ENCODE results near the gene ANKRD34A.

The ANKRD34A gene

DNA sequence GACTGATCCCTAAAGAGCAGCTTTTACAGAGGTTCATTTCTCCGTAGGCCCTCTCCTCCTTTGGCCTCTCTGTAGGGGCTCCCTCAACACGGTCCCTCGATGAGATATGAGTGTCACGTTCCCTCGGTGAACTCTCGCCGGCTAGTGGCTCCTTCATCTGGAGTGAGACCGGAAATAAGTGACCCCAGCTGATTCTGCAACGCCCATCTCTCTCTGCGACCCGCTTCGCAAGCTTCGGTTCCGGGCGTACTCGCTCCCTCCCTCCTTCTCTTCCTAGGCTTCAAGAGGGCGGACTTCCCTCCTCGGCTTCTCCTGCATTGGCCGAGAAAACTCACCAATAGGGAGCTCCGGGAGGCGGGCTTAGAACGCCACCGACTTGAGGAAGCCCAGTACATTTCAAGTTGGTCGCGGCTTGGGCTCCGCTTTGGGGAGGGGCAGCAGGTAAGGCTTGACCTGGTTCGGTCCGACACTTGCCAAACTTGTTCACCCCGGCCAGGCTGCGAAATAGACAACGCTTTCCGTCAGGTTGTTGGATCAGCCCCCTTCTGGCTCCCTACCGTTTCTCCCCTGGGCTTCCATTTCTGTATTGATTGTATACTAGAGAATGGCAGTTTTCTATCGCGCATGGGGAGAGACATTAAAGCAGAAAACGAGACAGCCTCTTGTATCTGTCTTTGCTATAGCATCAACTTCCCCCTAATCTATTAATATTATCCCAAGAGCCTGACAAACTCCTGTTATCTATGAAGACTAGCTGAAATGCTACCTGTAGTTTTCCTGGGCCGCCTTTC, at the start of gene ANKRD34A, which contains the start of gene POLR3GL:
TSS of gene ANKRD34A (minus strand) at position 248 of the 791 bp plus-strand sequence. CDS start 2,816 bp downstream, outside the sequence.
TSS of gene POLR3GL (plus strand) at position 363 of the 791 bp plus-strand sequence. CDS start 10,176 bp downstream, outside the sequence.
- DNase-seq (ENCODE audit: low spot score) = peak; percentile 95

DNA sequence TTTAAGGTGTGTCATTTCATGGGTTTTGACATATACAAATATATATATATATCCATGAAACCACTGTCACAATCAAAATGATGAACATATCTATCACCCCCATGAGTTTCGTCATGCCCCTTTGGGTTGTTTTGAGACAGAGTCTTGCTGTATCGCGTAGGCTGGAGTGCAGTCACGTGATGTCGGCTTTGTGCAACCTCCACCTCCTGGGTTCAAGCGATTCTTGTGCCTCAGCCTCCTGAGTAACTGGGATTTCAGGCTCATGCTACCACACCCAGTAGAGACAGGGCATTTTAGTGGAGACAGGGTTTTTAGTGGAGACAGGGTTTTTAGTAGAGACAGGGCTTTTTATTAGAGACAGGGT, 49.2 kb upstream of the ANKRD34A start:
- DNase-seq (ENCODE audit: low spot score) = no peak

DNA sequence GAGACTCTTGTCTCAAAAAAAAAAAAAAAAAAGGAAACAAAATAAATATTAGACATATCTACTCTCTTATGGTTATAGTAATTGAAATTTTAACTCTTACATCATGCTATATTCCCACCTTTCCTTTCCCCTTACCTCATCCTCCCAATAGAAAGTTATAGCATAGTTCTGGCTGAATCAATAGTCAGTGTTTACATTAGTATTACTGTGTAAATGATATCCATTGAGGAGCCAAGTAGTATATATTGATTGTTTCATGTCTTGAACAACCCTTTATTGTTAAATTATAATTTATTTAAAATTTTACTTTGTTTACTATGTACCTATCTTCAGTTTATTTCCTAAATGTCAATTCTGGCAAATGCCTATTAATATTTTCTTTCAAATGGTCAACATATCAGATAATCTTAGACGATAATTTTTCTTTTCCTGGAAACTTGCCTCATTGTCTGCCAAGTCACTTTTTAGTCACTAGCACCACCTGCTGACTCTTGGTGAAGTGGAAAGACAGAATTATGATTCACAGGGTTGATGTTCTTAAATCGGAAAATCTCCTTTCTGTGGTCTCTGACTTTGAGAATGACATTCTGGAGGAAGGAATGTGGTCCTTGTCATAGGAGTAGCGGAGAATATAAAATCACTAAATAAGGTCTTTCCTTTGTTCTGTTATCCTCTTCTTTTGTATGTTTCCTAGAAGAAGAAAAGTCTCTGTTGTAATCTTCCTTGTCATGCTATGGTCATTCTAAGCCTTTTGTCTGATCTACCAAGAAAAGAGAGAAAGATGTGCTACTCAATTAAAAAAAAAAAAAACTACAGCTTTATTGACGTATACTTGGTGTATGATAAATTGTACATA, 48.6 kb upstream of the ANKRD34A start:
- peak; percentile 79 for DNase-seq (ENCODE audit: low spot score)

DNA sequence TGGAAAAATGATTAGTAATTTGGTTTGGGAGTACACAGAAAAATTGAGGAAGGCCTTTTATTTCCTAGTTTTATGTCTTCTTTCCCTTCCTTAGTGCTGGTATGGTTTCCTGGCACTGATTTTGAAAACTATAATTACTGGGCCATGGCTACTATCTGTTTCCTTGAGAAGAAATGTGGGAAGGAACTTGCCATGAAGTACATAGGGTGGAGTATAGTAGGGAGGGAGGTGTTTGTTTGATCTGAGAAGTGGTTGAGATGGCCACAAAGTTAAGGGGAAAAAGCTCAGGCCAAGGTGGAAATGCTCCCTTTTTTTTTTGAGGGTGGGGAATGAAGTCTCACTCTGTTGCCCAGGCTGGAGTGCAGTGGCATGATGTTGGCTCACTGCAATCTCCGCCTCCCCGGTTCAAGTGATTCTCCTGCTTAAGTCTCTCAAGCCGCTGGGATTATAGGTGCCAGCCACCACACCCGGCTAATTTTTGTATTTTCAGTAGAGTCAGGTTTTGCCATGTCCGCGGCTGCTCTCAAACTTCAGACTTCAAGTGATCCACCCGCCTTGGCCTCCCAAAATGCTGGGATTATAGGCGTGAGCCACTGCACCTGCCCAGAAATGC, 45.9 kb upstream of the ANKRD34A start:
- DNase-seq (ENCODE audit: low spot score) = no peak

DNA sequence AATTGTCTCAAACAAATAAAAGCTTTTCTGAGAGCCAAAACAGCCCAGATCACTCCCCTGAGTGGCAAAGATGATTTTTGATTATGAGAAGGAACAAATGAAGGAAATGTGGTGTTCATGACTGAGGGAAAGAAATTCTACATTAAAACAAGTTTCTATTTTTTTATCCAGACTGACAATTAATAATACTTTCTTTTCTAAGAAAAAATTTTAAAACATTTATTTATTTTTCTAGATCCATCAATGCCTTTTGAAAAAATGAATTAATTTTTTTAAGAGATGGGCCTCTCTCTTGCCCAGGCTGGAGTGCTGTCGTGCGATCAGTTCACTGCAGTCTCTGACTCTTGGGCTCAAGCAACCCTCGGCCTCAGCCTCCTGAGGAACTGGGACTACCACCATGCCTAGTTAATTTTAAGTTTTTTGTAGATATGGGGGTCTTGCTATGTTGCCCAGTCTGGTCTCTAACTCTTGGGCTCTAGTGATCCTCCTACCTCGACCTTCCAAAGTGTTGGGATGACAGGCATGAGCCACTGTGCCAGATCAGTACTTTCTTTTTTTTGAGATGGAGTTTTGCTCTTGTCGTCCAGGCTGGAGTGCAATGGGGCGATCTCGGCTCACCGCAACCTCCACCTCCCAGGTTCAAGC, 43.2 kb upstream of the ANKRD34A start:
- no peak for DNase-seq (ENCODE audit: low spot score)

DNA sequence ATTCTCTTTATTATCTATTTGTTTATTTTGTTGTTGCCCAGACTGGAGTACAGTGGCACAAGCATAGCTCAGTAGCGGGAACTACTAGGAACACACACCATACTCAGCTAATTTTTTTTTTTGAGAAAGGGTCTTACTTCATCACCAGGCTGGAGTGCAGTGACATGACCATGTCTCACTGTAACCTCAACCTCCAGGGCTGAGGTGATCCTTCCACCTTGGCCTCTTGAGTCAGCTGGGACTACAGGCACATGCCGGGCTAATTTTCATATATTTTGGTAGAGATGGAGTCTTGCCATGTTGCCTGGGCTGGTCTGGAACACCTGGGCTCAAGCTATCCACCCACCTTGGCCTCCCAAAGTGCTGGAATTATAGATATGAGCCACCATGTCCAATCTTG, 37.3 kb upstream of the ANKRD34A start:
- no peak for DNase-seq (ENCODE audit: low spot score)

DNA sequence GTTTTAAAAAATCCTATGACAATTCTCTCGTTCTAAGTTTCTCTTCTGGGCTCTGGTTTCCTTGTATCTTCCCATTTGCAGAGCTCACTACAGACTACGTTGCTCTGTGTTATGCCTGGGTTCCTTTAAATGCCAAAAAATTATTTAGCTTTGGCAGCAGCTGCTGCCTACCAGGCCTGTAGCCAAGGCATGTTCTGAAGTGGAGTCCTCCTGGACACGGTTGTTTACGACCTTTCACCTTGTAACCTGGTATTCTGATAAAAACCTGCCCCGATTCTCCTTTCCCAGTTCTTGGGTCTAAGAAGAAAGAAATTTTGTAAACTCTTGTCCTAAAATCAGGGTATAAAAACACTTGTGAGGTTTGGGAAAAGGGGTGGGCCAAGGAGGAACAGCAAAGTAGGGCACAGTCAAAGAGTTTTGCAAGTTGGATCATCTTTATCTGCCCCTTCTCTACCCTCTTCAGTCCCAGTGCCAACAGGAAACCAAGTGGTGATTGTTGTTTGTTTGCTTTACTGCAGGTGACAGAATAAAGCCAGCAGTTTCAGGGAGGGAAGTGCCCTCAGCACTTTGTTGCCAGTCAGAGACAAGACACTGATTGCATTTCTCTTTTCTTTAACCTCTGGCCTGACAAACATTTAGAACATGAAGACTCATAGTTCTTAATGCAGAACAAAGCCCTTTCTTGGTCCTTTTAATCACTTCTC, 35.1 kb upstream of the ANKRD34A start:
- DNase-seq (ENCODE audit: low spot score) = no peak

DNA sequence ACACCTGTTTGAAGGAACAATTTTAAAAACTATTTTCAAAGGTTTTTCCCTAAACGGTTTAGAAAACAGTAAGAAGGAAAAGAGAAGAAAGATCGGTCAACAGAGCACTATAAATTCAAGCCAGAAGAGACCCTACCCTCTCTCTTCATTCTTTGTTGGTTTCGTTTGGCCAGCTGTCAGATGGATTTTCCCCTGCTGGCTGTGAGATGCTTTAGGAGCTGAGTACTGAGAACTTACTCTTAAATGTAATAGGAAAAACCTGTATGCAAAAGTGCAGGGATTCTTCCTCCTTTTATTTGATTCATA, 33.3 kb upstream of the ANKRD34A start:
- peak; percentile 58 for DNase-seq (ENCODE audit: low spot score)

DNA sequence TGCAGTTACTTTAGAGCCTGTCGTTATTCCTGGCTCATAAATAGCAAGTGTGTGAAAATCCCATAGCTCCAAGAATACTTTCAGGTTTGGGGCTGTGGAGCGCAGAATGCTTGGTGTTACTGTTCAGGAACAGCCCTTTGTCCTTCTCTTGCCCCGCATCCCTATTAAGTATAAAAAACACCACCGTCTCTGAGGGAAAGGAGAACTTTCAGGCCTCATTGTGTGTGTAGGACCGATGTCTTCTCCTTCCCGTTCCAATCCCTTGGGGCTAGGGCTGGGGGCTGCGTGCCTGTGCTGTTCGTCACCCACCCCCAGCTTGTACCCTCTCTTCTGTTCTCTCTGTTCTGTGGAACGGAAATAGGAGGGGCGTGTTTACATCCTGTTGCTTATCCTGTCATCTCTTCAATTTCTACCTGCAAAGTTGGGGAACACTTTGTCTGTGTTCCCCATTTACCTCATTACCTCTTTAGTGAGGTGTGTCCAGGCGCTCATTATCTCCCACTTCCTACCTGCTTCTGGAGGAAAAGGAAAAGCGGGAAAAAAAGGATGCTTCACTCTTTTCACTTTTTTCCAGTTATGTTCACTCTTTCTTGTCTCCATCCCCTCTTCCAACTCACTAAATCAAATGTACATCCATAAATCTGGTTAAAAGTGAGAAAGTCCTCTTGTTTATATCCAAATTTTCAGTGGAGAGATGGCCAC, 32.8 kb upstream of the ANKRD34A start:
- no peak for DNase-seq (ENCODE audit: low spot score)

DNA sequence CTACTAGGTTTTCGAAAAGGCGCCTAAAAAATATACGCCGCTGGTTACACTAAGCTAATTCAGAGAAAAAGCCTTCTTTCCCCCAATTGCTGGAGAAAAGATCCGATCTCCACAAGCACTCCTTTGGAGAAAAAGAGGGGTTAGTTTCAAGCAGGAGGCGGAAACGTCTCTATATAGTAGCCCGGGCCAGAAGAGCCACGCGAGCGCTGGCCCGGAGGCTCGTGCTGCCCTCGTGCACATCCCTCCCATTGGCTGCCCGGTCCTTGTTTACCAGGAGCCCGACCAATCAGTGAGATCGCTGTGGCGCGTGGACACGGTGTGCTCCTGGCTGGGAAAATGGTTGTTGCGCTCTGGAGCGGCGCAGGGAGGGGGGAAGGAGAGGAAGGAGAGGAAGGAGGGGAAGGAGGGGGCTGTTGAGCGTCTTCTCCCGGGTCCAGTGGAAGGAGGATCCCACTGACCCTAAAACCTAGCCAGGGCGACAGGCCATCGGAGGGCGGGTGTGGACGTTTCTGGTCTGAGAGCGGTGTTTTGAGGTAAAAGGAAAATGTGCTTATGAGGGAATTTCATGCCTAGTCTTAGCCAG, 32.1 kb upstream of the ANKRD34A start, which contains the start of gene TXNIP:
TSS of gene TXNIP (minus strand) at position 147 of the 583 bp plus-strand sequence. CDS start 313 bp downstream, outside the sequence.
- DNase-seq (ENCODE audit: low spot score) = peak; percentile 99

DNA sequence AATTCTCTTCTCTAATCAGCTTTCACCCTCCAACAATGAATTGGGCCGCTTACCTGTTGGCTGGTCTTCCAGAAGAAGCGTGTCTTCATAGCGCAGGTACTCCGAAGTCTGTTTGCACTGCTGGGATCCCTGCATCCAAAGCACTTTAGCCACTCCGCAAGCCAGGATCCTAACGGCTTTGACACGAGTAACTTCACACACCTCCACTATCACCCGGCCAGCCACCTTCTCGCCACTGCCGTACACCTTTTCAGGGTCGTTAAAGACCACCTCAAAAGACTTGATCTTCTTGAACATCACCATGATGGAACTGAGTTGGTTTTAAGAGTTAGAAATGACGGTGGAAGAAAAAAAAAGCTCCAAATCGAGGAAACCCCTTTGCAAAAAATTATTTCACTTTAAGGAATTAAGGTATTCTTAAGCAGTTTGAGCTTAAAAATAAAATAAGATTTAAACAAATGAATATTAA, 31.6 kb upstream of the ANKRD34A start:
- peak; percentile 79 for DNase-seq (ENCODE audit: low spot score)

DNA sequence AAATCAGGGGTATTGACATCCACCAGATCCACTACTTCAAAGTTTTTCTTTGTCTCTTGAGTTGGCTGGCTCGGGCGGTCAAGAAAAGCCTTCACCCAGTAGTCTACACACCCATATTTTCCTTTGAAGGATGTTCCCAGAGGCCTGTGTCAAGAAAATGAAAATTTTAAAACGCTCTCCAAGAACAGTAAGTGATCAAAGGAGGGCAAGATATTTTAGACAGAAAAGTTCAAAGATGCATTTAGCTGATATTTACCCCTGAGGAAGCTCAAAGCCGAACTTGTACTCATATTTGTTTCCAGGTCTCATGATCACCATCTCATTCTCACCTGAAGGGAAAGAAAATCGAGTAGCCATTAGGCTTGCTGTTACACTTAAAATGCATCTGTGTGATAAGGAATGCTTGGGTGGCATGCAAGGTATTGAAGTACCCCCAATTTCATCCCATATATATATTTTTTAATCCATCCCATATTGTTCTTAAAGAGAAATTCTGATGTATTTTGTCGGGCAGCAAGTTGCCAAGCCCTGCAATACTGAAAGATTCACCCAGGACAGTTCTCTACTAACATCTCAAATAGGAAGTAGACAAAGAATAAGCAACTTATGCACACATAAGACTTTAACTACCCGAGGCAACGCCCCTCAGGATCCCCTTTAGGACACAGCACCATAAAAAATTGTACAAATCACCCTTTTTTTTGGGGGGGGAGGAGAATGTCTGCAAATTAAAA, 30.9 kb upstream of the ANKRD34A start:
- DNase-seq (ENCODE audit: low spot score) = peak; percentile 70

DNA sequence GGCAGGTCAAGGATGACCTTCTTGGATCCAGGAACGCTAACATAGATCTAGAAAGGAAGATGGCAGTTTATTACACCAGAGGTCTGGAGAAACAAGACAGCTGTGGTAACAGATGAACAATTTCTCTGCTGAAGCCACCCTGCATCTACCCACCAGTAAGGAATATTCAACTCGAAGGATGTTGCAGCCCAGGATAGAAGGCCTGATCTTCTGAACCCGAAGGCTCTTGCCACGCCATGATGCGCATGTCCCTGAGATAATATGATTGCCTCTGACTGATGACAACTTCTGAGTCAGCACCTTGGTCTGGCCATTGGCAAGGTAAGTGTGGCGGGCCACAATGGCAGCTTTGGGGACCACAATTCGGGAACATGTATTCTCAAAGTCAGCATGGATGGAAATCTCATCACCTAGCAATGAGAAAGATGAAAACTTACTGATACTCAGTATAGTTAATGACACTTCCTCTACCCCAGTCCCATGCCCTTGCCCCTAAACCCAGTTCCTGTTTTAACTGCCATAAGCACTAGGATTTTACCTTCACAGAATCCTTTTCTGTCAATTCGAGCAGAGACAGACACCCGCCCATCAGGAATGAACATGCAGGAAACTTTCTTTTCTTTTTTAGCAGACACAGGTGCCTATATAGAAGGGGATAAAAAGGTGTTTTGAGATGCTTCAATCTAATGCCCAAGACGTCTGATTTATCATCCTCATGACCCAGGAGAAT, 30.2 kb upstream of the ANKRD34A start:
- DNase-seq (ENCODE audit: low spot score) = peak; percentile 86

DNA sequence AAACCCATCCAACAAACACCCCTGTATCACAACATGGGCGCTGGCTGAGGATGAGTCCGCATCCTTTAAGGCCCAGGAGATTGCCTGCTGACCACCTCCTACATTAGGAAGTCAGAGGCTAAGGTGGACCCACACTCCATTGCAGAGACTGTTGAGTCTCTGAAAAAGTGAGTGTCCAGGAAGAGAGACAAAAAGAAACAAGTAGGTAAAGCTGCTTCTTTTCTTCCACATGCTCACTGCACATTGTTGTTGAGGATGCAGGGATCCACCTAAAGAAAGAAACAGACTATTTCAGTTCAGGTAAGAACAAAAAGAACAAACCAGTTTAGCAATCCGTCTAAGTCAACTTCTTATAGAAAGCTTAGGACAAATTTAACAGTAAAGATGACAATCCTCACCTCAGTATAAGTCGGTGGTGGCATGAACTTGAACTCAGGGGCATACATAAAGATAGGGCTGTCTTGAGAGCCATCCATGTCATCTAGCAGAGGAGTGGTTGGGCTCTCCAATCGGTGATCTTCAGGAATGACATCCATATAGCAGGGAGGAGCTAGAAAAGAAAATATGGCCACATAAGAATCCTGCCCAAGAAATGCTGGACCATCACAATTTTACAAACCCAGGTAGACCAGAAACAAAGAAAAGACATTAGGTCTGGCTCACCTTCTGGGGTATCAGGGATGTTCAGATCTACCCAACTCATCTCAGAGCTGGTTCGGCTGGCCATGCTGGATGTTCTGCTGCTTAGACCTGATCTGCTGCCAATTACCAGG, 29.4 kb upstream of the ANKRD34A start:
- DNase-seq (ENCODE audit: low spot score) = peak; percentile 60

DNA sequence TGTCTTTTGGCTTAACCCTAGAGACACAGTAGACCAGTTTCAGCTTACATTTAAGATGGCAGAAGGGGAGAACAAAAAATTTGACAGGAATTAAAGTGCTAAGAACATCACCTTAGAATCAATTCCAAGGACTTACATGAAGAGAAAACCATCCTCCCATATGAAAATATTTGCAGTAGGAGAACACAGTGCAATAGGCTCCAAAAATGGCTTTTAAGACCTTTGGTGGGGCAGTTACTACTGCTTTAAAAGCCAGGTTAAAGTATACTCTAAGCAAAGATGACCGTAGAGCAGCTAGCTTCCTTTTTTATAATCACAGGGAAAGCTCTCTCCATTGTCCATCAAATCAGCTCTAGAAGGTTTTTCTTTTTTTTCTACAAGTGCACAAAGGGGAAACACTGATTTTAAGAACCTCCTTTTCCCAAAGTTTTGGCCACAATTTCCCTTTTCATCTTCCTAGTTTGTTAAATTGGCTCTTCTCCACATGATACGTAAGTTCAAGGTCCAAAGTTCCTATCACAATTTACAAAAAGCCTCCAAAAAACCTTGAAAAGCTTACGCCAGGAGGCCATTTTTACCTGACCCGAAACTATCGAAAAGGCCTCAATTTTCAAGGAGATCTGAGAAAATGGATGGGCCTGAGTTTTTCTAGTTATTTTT, 28.7 kb upstream of the ANKRD34A start:
- no peak for DNase-seq (ENCODE audit: low spot score)

DNA sequence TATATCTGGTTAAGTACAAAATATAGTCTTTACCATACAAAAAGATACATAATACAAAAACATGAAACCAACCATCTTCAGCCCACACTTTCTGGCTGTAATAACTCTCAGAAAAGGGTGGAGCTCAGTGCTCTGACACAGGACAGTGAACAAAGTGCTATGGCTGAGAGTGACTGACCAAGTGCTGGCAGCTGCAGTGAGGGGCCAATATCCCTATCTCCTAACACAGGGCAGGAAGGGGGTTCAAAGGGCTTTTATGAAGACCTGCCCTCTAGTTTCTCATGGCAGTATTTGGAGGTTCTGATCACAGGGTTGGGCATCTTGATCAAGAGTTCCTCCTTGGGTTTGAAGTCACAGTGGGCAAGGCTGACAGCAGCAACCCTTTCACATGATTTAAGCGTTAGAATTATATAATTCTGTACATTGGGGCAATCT, 28.1 kb upstream of the ANKRD34A start:
- DNase-seq (ENCODE audit: low spot score) = peak; percentile 37

DNA sequence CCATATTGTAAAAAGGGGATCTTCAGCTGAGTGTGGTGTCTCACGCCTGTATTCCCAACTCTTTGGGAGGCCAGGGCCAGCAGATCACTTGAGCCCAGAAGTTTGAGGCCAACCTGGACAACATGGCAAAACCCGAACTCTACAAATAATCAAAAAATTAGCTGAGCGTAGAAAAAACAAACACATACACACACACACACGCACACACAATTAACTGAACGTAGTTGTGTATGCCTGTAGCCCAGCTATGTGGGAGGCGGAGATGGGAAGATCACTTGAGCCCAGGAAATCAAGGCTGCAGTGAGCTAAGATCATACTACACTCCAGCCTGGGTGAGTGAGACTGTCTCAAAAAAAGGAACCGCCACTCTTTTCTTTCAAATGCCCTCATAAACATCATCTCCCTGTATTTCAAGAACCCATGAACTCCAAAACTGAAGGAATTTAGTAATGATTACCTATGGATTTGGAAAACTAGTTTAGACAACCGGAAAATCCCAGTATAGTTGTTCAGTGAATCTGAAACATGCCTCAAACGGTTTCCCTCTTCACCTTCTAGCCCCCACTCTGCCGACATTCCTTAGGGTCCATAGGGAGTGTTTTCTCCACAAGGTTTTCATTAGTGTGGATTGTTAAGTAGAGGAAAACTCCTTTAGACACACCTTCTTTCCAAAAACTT, 27.5 kb upstream of the ANKRD34A start:
- no peak for DNase-seq (ENCODE audit: low spot score)

Measured in hematopoietic multipotent progenitor cell treated with erythropoietin and hydrocortisone succinate and interleukin-3 and kit ligand, for 17 days (in vitro differentiated cells).